HepG2 (cell line): ENCODE data around the gene FCMR. TPM values are rescaled to one million over a fixed set of nuclear protein-coding genes. Genes with fewer than 3 reads are reported as not detected.

Experiments used
- ATAC-seq: fragments of 200-7000 bp; cut with Tn5 transposase; 3 replicates; pipeline ENCODE4 v1.9.1; 2020; ENCODE audit warnings: mild to moderate bottlenecking, moderate library complexity
- BruUV-seq: library from RNA; stranded (reverse); fragments of 400-500 nt; replicated peaks from 2 replicates; lab custom pipeline; 2021; lab: Mats Ljungman, UMichigan
- CTCF ChIA-PET: fragments of 300-600 bp; formaldehyde crosslinking; extraction: SDS; loops from one replicate; lab custom pipeline; 2021; ENCODE audit warnings: low total read pairs, inconsistent platforms, low intra/inter-chr PET ratio; lab: Yijun Ruan, JAX
- POLR2A ChIA-PET: fragments of 350-600 bp; sonication (Branson Sonifier 250); formaldehyde crosslinking; loops from one replicate; lab custom pipeline; 2020; ENCODE audit warnings: antibody characterized with exemption, inconsistent platforms; lab: Yijun Ruan, JAX
- DNase-seq: peaks from one replicate; pipeline ENCODE4 v3.0.0-alpha.2; 2015; ENCODE audit warnings: low spot score
- FAIRE-seq: peaks from 3 replicates; lab custom pipeline; 2011; peaks lifted over from hg19 to GRCh38; lab: Jason Lieb, UNC
- H2AFZ ChIP-seq: one replicate; pipeline ENCODE4 v1.6.1; 2011; ENCODE audit warnings: low read length, inconsistent platforms
- H3K27ac ChIP-seq: fragments of 300-600 bp; 3 replicates; pipeline ENCODE4 v1.8.0; 2011; ENCODE audit warnings: mixed run types, mild to moderate bottlenecking, mixed read lengths, low read length, inconsistent platforms; ENCODE audit not compliant: insufficient read depth; ENCODE audit errors: extremely low read length
- H3K27me3 ChIP-seq, 2 experiments: fragments of 200-600 bp in 1 of 2; 2 replicates in 1 of 2; 3 replicates in 1 of 2; pipeline versions ENCODE4 v1.6.0 to v1.8.0; 2011; ENCODE audit warnings: low read length in 2 of 2, mild to moderate bottlenecking in 2 of 2, moderate library complexity in 2 of 2, inconsistent platforms in 1 of 2; ENCODE audit not compliant: insufficient read depth in 2 of 2, control insufficient read depth in 1 of 2
- H3K36me3 ChIP-seq, 2 experiments: fragments of 200-600 bp in 1 of 2; replicated peaks in 1 of 2; 2 replicates in 1 of 2; 3 replicates in 1 of 2; pipeline versions ENCODE4 v1.5.1 to v1.8.0; 2011; ENCODE audit warnings: low read length in 2 of 2, inconsistent platforms in 1 of 2; ENCODE audit not compliant: insufficient read depth in 2 of 2, control insufficient read depth in 1 of 2
- H3K4me1 ChIP-seq: 2 replicates; pipeline ENCODE4 v1.5.1; 2012; ENCODE audit warnings: low read length, inconsistent platforms; ENCODE audit not compliant: insufficient read depth
- H3K4me2 ChIP-seq: 2 replicates; pipeline ENCODE4 v1.6.0; 2011; ENCODE audit warnings: low read depth, low read length, inconsistent platforms
- H3K4me3 ChIP-seq, 3 experiments: fragments of 200-600 bp in 1 of 3; sonication (generic), shearing (Covaris generic) in 1 of 3; replicated peaks in 1 of 3; 2 replicates each; pipeline ENCODE4 v1.5.1; 2011 to 2016; ENCODE audit warnings: low read length in 3 of 3, inconsistent platforms in 2 of 3, low read depth in 2 of 3, mild to moderate bottlenecking in 2 of 3, control low read depth in 1 of 3, mixed read lengths in 1 of 3; ENCODE audit not compliant: insufficient read depth in 1 of 3
- H3K79me2 ChIP-seq: one replicate; pipeline ENCODE4 v1.6.1; 2011; ENCODE audit warnings: low read length, inconsistent platforms; ENCODE audit not compliant: insufficient read depth
- H3K9ac ChIP-seq: 2 replicates; pipeline ENCODE4 v1.6.0; 2011; ENCODE audit warnings: mild to moderate bottlenecking, low read depth, low read length, inconsistent platforms; ENCODE audit not compliant: insufficient read depth
- H3K9me3 ChIP-seq: 2 replicates; pipeline ENCODE4 v1.5.1; 2012; ENCODE audit warnings: mild to moderate bottlenecking, low read length
- H4K20me1 ChIP-seq: 2 replicates; pipeline ENCODE4 v1.6.0; 2011; ENCODE audit warnings: inconsistent platforms, mild to moderate bottlenecking, low read length, moderate library complexity; ENCODE audit not compliant: insufficient read depth
- HOXA9 ChIP-seq: sonication (generic); formaldehyde crosslinking; IDR thresholded peaks from 2 replicates; pipeline ENCODE4 v1.8.1; 2022; ENCODE audit warnings: missing genetic modification reagents, mild to moderate bottlenecking, moderate library complexity, borderline replicate concordance
- MTERF4 ChIP-seq: sonication (generic); formaldehyde crosslinking; IDR thresholded peaks from 2 replicates; pipeline ENCODE4 v1.8.0; 2023; ENCODE audit warnings: mild to moderate bottlenecking, missing genetic modification reagents
- SOX13 ChIP-seq, 3 experiments: fragments of 450-650 bp in 1 of 3; sonication (generic) in 1 of 3; formaldehyde crosslinking in 1 of 3; IDR thresholded peaks in 2 of 3; conservative IDR thresholded peaks in 1 of 3; 2 replicates each; pipeline versions ENCODE4 v1.5.0 to v1.6.1; 2016 to 2020; ENCODE audit warnings: antibody characterized with exemption in 1 of 3, mild to moderate bottlenecking in 1 of 3, missing compliant biosample characterization in 1 of 3, missing genetic modification reagents in 1 of 3, moderate library complexity in 1 of 3
- SRSF4 ChIP-seq: fragments of 200-400 bp; formaldehyde crosslinking; IDR thresholded peaks from one replicate; pipeline ENCODE4 v1.6.1; 2018; ENCODE audit warnings: mild to moderate bottlenecking, low read depth, low read length, moderate library complexity; ENCODE audit not compliant: poor library complexity, severe bottlenecking
- ZNF446 ChIP-seq: sonication (generic); formaldehyde crosslinking; IDR thresholded peaks from 2 replicates; pipeline ENCODE4 v1.5.0; 2020; ENCODE audit warnings: mild to moderate bottlenecking, missing genetic modification reagents
- ZNF572 ChIP-seq: sonication (generic); formaldehyde crosslinking; IDR thresholded peaks from 2 replicates; pipeline ENCODE4 v1.5.1; 2020; ENCODE audit warnings: mild to moderate bottlenecking, missing genetic modification reagents
- ZNF775 ChIP-seq: sonication (generic); formaldehyde crosslinking; IDR thresholded peaks from 2 replicates; pipeline ENCODE4 v1.4.0; 2020; ENCODE audit warnings: missing genetic modification reagents, mild to moderate bottlenecking, moderate library complexity, borderline replicate concordance
- WGBS: methylation state at CpG from one replicate; pipeline ENCODE4 v1.1.6; 2017; ENCODE audit warnings: low lambda C conversion rate; 5-methylcytosine and 5-hydroxymethylcytosine counted together
- in situ Hi-C: cut with HindIII; loops from 2 replicates; pipeline ENCODE4 v1.10.0; 2017; ENCODE audit warnings: low pct_unique_long_range_greater_than_20kb; ENCODE audit not compliant: extremely low pct_ligation_motif_present
- intact Hi-C: fragments of 100-400 bp; cut with micrococcal nuclease; formaldehyde crosslinking; loops from one replicate; pipeline ENCODE4 v1.10.0; 2022; ENCODE audit not compliant: unreplicated experiment
- polyA plus RNA-seq, 8 experiments: library from polyadenylated mRNA; depleted of rRNA in 3 of 8; stranded (reverse) in 7 of 8; unstranded in 1 of 8; fragments of >200 nt; fragmentation: Illumina TruSeq in 4 of 8; extraction: Trizol in 4 of 8; gene quantifications; 2 replicates each; pipeline versions ENCODE4 v1.2.1 to v1.2.3, GENCODE V29; 2011 to 2016; ENCODE audit warnings: low read depth in 4 of 8, missing spikeins in 1 of 8, mixed read lengths in 1 of 8; ENCODE audit not compliant: insufficient read depth in 1 of 8
- total RNA-seq, 5 experiments: library from RNA; depleted of rRNA; stranded (reverse); fragments of >200 nt; fragmentation: Illumina TruSeq; extraction: Trizol; gene quantifications; 2 replicates each; pipeline ENCODE4 v1.2.3, GENCODE V29; 2016; ENCODE audit warnings: low read depth in 1 of 5
- TF ChIP-seq, protein P1 (sequence below): sonication (generic); formaldehyde crosslinking; IDR thresholded peaks from 2 replicates; pipeline ENCODE4 v1.5.1; 2020; ENCODE audit warnings: mild to moderate bottlenecking, moderate library complexity, missing genetic modification reagents

The FCMR gene
- total and polyA plus RNA-seq, 2 of the 13 experiments (the other 11 are each of a cell fraction or from before 2014, with no cell fraction given) = not detected

DNA sequence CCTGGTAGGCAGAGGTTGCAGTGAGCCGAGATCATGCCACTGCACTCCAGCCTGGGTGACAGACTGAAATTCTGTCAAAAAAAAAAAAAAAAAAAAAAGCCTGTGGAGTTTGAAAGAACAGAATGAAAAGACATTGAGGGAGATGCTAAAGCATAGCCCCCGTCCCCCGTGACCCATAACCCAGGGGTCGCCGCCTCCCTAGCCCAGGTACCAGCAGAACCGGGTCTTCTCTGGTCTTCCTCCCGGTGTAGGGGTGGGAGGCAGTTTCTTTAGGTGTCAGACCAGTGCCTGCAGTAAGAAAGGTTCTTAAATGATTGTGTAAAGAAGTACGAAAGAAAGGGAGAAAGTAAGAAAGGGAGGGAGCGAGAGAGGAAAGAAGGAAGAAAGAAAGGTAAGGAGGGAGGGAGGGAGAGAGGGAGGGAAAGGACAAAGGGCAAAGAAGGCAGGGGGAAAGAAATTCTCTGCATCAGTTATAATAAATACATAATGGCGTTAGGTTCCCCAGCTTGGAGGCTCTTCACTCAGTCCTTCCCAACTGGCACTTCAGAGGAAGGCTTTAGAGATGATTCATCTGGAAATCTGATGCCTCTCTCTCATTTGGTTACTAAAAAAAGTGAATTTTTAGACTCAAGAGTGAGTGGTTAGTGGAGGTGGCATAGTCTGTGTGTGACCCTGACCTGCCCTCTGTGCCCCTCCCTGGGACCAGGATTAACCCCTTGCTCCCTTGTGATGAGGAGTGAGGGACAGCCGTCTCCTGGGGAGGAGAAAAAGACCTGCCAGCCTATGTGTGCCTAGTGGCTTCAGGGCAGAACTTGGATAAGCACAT, 23.4 kb downstream of the FCMR start:
- ATAC-seq (no peak), FAIRE-seq (no peak), DNase-seq (no peak)
- TF ChIP-seq MTERF4 (CRISPR knock-in tag) = no peak
- no peak for TF ChIP-seq ZNF572 (CRISPR knock-in tag)
- no peak for TF ChIP-seq SRSF4
- TF ChIP-seq SOX13 (IDR thresholded peaks at IDR 0.05) = no peak
- TF ChIP-seq SOX13 (CRISPR knock-in tag; conservative IDR thresholded peaks at IDR 0.05 in 1 of 2, IDR thresholded peaks at IDR 0.05 in 1 of 2) = no peak
- Histone ChIP-seq H3K36me3 (no peaks in the 10 kb centered on the region), H3K4me1 (no peaks in the 10 kb centered on the region), H3K79me2 (no peaks in the 10 kb centered on the region), H3K27ac (no peak overlapping the region), H3K4me3 (no peak overlapping the region), H3K9ac (no peak overlapping the region), H3K4me2 (no peak overlapping the region), H4K20me1 (no peaks in the 10 kb centered on the region), H3K27me3 (peaks cover 1 to 35% of the 10 kb centered on the region in 2 experiments; a peak in 3 of 5 replicates), H2AFZ (no peak overlapping the region), H3K9me3 (no peaks in the 10 kb centered on the region)
- CTCF ChIA-PET = no interaction called here
- in situ Hi-C loops = no loop called here
- POLR2A ChIA-PET = no interaction called here
- intact Hi-C loops = no loop called here
- WGBS = 24% methylated on average over 10 of the region's 11 CpGs
- BruUV-seq = no TSS peak

DNA sequence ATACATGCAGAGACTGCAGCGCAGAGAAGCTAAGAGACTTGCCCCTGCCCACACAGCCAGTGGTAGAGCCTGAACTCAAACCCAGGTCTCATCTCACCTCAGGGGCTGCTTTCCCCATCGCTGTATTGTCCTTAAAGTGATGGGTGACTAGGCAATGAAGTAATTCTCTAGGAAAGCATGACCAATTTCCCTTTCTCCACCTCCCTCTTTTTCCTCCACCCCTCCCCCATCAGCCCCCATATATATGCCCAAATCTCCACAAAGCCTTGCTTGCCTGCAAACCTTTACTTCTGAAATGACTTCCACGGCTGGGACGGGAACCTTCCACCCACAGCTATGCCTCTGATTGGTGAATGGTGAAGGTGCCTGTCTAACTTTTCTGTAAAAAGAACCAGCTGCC, 24.6 kb downstream of the FCMR start, which contains the start of gene IL24:
Gene IL24 (plus strand): TSS at position 269 of the 400 bp plus-strand sequence. CDS start 390 bp downstream, outside the sequence.
- DNase-seq (no peak), ATAC-seq (no peak), FAIRE-seq (no peak)
- CTCF ChIA-PET = no interaction called here
- intact Hi-C loops = no loop called here
- H3K27me3 ChIP-seq = peaks cover 1 to 37% of the 10 kb centered on the region in 2 experiments; a peak in 3 of 5 replicates
- 12% methylated on average over 4 of the region's 4 CpGs for WGBS
- BruUV-seq = no TSS peak
- TF ChIP-seq HOXA9 (CRISPR knock-in tag) = no peak
- TF ChIP-seq ZNF775 (CRISPR knock-in tag) = no peak
- TF ChIP-seq, protein P1, sequence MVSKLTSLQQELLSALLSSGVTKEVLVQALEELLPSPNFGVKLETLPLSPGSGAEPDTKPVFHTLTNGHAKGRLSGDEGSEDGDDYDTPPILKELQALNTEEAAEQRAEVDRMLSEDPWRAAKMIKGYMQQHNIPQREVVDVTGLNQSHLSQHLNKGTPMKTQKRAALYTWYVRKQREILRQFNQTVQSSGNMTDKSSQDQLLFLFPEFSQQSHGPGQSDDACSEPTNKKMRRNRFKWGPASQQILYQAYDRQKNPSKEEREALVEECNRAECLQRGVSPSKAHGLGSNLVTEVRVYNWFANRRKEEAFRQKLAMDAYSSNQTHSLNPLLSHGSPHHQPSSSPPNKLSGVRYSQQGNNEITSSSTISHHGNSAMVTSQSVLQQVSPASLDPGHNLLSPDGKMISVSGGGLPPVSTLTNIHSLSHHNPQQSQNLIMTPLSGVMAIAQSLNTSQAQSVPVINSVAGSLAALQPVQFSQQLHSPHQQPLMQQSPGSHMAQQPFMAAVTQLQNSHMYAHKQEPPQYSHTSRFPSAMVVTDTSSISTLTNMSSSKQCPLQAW (CRISPR knock-in tag) = no peak
- no peak for TF ChIP-seq ZNF446 (CRISPR knock-in tag)
- no peak within 1 kb of the TSS for H3K27ac ChIP-seq
- no peaks in the 10 kb centered on the region for H3K4me1 ChIP-seq
- no peaks in the 10 kb centered on the region for H3K9me3 ChIP-seq
- no peaks in the 10 kb centered on the region for H4K20me1 ChIP-seq
- no peak within 1 kb of the TSS for H3K4me3 ChIP-seq
- H3K9ac ChIP-seq = no peak within 1 kb of the TSS
- no peaks in the 10 kb centered on the region for H3K79me2 ChIP-seq
- no peak within 1 kb of the TSS for H2AFZ ChIP-seq
- POLR2A ChIA-PET = no interaction called here
- in situ Hi-C loops = no loop called here
- no peak within 1 kb of the TSS for H3K4me2 ChIP-seq
- H3K36me3 ChIP-seq = no peaks in the 10 kb centered on the region
